Gastroesophageal sphincter (tissue), 3 donors: ENCODE measurements around the gene THBS1.

Experiments
- EP300 ChIP-seq: sonication (generic); formaldehyde crosslinking; IDR thresholded peaks from one replicate; pipeline ENCODE4 v1.6.1; 2017; ENCODE audit warnings: antibody characterized with exemption, mild to moderate bottlenecking
- POLR2A ChIP-seq, 2 donors: fragments of 450-650 bp; IDR thresholded peaks; one replicate each; pipeline ENCODE4 v1.6.1; 2017; ENCODE audit warnings: antibody characterized with exemption in 2 of 2, mild to moderate bottlenecking in 2 of 2, moderate library complexity in 1 of 2
- TF ChIP-seq, protein P1 (sequence below), 4 experiments: fragments of 200-600 bp in 2 of 4; fragments of 450-650 bp in 2 of 4; sonication (generic) in 1 of 4; IDR thresholded peaks; one replicate each; pipeline ENCODE4 v1.5.1; 2017 to 2019; ENCODE audit warnings: antibody characterized with exemption in 4 of 4, mild to moderate bottlenecking in 2 of 4, moderate library complexity in 2 of 4

DNA sequence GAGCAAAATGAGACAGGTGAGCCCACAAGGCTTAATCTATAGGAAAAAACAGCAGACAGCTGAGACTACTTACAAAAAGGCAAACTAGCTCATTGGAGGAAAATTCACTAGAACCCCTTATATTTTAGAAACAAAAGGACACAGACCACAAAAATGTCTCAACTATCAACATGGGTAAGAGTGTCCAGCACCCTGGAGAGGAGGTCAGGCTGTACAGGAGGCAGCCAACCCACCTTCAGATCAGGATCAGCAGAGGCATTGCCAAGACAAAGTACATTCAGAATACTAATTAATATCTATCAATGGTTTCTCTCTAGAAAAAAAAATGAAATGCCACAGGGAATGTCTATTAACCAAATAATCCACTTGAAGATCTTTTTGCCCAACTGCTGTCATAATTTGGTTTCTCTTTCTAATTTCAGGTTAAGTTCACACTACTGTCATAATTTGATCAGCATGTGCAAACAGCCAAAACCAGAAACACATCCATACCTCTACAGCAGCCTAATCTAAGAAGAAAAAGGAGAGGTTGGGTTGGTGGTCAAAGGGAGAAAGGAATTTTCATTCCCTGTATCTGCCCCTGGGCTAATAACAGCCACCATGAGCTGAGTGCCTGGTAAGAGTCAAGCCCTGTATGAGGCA, 26.0 kb upstream of the THBS1 start:
- TF ChIP-seq, protein P1, sequence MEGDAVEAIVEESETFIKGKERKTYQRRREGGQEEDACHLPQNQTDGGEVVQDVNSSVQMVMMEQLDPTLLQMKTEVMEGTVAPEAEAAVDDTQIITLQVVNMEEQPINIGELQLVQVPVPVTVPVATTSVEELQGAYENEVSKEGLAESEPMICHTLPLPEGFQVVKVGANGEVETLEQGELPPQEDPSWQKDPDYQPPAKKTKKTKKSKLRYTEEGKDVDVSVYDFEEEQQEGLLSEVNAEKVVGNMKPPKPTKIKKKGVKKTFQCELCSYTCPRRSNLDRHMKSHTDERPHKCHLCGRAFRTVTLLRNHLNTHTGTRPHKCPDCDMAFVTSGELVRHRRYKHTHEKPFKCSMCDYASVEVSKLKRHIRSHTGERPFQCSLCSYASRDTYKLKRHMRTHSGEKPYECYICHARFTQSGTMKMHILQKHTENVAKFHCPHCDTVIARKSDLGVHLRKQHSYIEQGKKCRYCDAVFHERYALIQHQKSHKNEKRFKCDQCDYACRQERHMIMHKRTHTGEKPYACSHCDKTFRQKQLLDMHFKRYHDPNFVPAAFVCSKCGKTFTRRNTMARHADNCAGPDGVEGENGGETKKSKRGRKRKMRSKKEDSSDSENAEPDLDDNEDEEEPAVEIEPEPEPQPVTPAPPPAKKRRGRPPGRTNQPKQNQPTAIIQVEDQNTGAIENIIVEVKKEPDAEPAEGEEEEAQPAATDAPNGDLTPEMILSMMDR (IDR thresholded peaks at IDR 0.05) = no peak
- no peak for TF ChIP-seq POLR2A (IDR thresholded peaks at IDR 0.05)
- TF ChIP-seq EP300 = no peak
